Left lung (tissue), 10 donors: ENCODE data around the gene LYPLA2. TPM values are rescaled to one million over a fixed set of nuclear protein-coding genes. Genes with fewer than 3 reads are reported as not detected.
A peak's percentile ranks its signal among the peaks of the same experiment; 100 is the strongest.
"Not testable (repeated sequence)": the region's sequence is repeated elsewhere in the genome, so short reads cannot be mapped to it uniquely, and the experiment has no call there.

Experiments
- ATAC-seq: fragments of 200-7000 bp; cut with Tn5 transposase; one replicate; pipeline ENCODE4 v1.9.1; 2020; ENCODE audit warnings: moderate library complexity
- DNase-seq, 4 donors: peaks; one replicate each; pipeline ENCODE4 v3.0.0-alpha.2; 2013 to 2020
- H3K27ac ChIP-seq, 2 donors: fragments of 200-600 bp; sonication (generic) in 1 of 2; one replicate each; pipeline versions ENCODE4 v1.5.0 to v1.8.0; 2020 to 2021
- H3K27me3 ChIP-seq, 2 donors: fragments of 200-600 bp; sonication (generic) in 1 of 2; one replicate each; pipeline versions ENCODE4 v1.5.0 to v1.8.0; 2020 to 2021
- H3K36me3 ChIP-seq, 2 donors: fragments of 200-600 bp; sonication (generic) in 1 of 2; one replicate each; pipeline versions ENCODE4 v1.5.0 to v1.8.0; 2020 to 2021
- H3K4me1 ChIP-seq, 2 donors: fragments of 200-600 bp; one replicate each; pipeline ENCODE4 v1.8.0; 2021
- H3K4me3 ChIP-seq, 2 donors: fragments of 200-600 bp; sonication (generic) in 1 of 2; one replicate each; pipeline versions ENCODE4 v1.5.0 to v1.8.0; 2020 to 2021; ENCODE audit warnings: mild to moderate bottlenecking in 1 of 2
- H3K9me3 ChIP-seq, 2 donors: fragments of 200-600 bp; sonication (generic) in 1 of 2; one replicate each; pipeline versions ENCODE4 v1.5.0 to v1.8.0; 2020 to 2021
- CTCF ChIP-seq, 2 donors: fragments of 200-600 bp; sonication (generic) in 1 of 2; IDR thresholded peaks; one replicate each; pipeline versions ENCODE4 v1.5.0 to v1.8.0; 2021; ENCODE audit warnings: antibody characterized with exemption in 2 of 2
- intact Hi-C, 2 donors: fragments of 100-400 bp; cut with DNase I; formaldehyde crosslinking; loops; one replicate each; pipeline versions ENCODE4 v1.11.2 to v1.14.2; 2022
- polyA plus RNA-seq, 6 donors: library from polyadenylated mRNA; unstranded; fragments of 120-200 nt; gene quantifications; one replicate each; pipeline ENCODE4 v1.2.1, GENCODE V29; 2013; ENCODE audit not compliant: insufficient read length in 6 of 6
- total RNA-seq, 2 donors: library from RNA; stranded (reverse); fragmentation: NEBNext Ultra II Directional; extraction: Animal tissue kit (Norgen Biotek cat#: 25700); gene quantifications; one replicate each; pipeline ENCODE4 v1.2.1, GENCODE V29; 2021
- donor health status: DM: no; HTN: yes; CAD: no.
- donor health status: DM: no; HTN: no; CAD: no.

Gene LYPLA2
- total and polyA plus RNA-seq, 8 donors = 36.9 to 65.8 (median 47.1) TPM

- Histone ChIP-seq H3K27me3 (no peaks in the 10 kb centered on the region), H3K4me3 (no peak overlapping the region), H3K9me3 (no peaks in the 10 kb centered on the region), H3K27ac (no peak overlapping the region), H3K4me1 (peaks cover 5 to 14% of the 10 kb centered on the region in 2 donors), H3K36me3 (no peaks in the 10 kb centered on the region)
- TF ChIP-seq CTCF (IDR thresholded peaks at IDR 0.05) = no peak
- DNase-seq = no peak
- no peak for ATAC-seq
- intact Hi-C loops = no loop called here
These were observed 36.8 kb downstream of the LYPLA2 start for GRCh38 chr1:23827717-23828116.

GRCh38 chr1:23834156-23834555 is 43.2 kb downstream of the LYPLA2 start:
- H3K9me3 ChIP-seq, H3K27me3 ChIP-seq, DNase-seq, intact Hi-C loops, H3K27ac ChIP-seq, H3K36me3 ChIP-seq, ATAC-seq, H3K4me3 ChIP-seq: not testable (repeated sequence)
- H3K4me1 ChIP-seq = peaks cover 5 to 14% of the 10 kb centered on the region in 2 donors

- ATAC-seq = no peak
These were observed 45.1 kb downstream of the LYPLA2 start for GRCh38 chr1:23836037-23836436.

GRCh38 chr1:23837908-23838307 is 47.0 kb downstream of the LYPLA2 start:
- no peak for TF ChIP-seq CTCF (IDR thresholded peaks at IDR 0.05)
- peaks cover 5 to 20% of the 10 kb centered on the region in 2 donors for H3K4me1 ChIP-seq
- peak overlapping the region in 1 of 2 donors; percentile 22 for H3K4me3 ChIP-seq
- peak; percentile 27 for ATAC-seq
- H3K27me3 ChIP-seq = no peaks in the 10 kb centered on the region
- no peaks in the 10 kb centered on the region for H3K9me3 ChIP-seq
- H3K36me3 ChIP-seq = no peaks in the 10 kb centered on the region
- intact Hi-C loops = no loop called here
- peak in 1 of 4 donors; percentile 3 for DNase-seq
- H3K27ac ChIP-seq = no peak overlapping the region

More at GRCh38 chr1:23836037-23836436, 45.1 kb downstream of the LYPLA2 start:
- TF ChIP-seq CTCF (IDR thresholded peaks at IDR 0.05) = no peak
- H3K36me3 ChIP-seq = no peaks in the 10 kb centered on the region
- intact Hi-C loops = no loop called here
- peaks cover 5 to 19% of the 10 kb centered on the region in 2 donors for H3K4me1 ChIP-seq
- no peaks in the 10 kb centered on the region for H3K27me3 ChIP-seq
- DNase-seq = no peak
- no peaks in the 10 kb centered on the region for H3K9me3 ChIP-seq
- no peak overlapping the region for H3K27ac ChIP-seq
- H3K4me3 ChIP-seq = no peak overlapping the region

GRCh38 chr1:23838401-23838866 is 47.5 kb downstream of the LYPLA2 start:
- H3K27ac ChIP-seq = peak overlapping the region in 1 of 2 donors; percentile 63
- intact Hi-C loops = no loop called here

More at GRCh38 chr1:23838401-23838866, 47.5 kb downstream of the LYPLA2 start:
- ATAC-seq = peak; percentile 100
- Histone ChIP-seq H3K9me3 (no peaks in the 10 kb centered on the region), H3K4me1 (peaks cover 5 to 20% of the 10 kb centered on the region in 2 donors), H3K36me3 (no peaks in the 10 kb centered on the region), H3K27me3 (no peaks in the 10 kb centered on the region), H3K4me3 (peak overlapping the region in 1 of 2 donors; percentile 22)
- peak; percentile 50 to 94 (median 71) for DNase-seq
- no peak for TF ChIP-seq CTCF (IDR thresholded peaks at IDR 0.05)
